Endodermal cell (in vitro differentiated cells): Measurements from ENCODE around the gene SCML1. TPM values are rescaled to one million over a fixed set of nuclear protein-coding genes. Genes with fewer than 3 reads are reported as not detected.

Experiments
- DNase-seq: peaks from one replicate; pipeline ENCODE4 v3.0.0-alpha.2; 2017
- H3K27ac ChIP-seq: 2 replicates; pipeline ENCODE4 v1.5.1; 2013; ENCODE audit warnings: mild to moderate bottlenecking, low read depth, low read length, moderate library complexity
- H3K27me3 ChIP-seq: 2 replicates; pipeline ENCODE4 v1.6.1; 2013; ENCODE audit warnings: mild to moderate bottlenecking, low read length, moderate library complexity; ENCODE audit not compliant: insufficient read depth, control insufficient read depth, poor library complexity, severe bottlenecking
- H3K36me3 ChIP-seq: 2 replicates; pipeline ENCODE4 v1.7.0; 2013; ENCODE audit warnings: mild to moderate bottlenecking, low read length, moderate library complexity; ENCODE audit not compliant: control insufficient read depth, insufficient read depth
- H3K4me1 ChIP-seq: one replicate; pipeline ENCODE4 v1.7.0; 2013; ENCODE audit warnings: low read length; ENCODE audit not compliant: control insufficient read depth, insufficient read depth
- H3K4me3 ChIP-seq: 2 replicates; pipeline ENCODE4 v1.5.1; 2013; ENCODE audit warnings: mild to moderate bottlenecking, low read length, moderate library complexity
- H3K9ac ChIP-seq: 2 replicates; pipeline ENCODE4 v1.6.1; 2013; ENCODE audit warnings: mild to moderate bottlenecking, low read length, moderate library complexity; ENCODE audit not compliant: poor library complexity, severe bottlenecking; ENCODE audit errors: extremely low read depth
- H3K9me3 ChIP-seq: 2 replicates; pipeline ENCODE4 v1.6.1; 2013; ENCODE audit warnings: mild to moderate bottlenecking, low read length, moderate library complexity; ENCODE audit not compliant: control insufficient read depth
- H3K27ac Mint-ChIP-seq: 2 replicates; pipeline ENCODE4 v1.8.0; 2020; ENCODE audit warnings: mixed read lengths
- H3K27me3 Mint-ChIP-seq: 2 replicates; pipeline ENCODE4 v1.8.0; 2021; ENCODE audit warnings: mild to moderate bottlenecking, mixed read lengths; ENCODE audit not compliant: insufficient read depth
- H3K36me3 Mint-ChIP-seq: 2 replicates; pipeline ENCODE4 v1.8.0; 2020; ENCODE audit warnings: low read depth, mixed read lengths
- H3K4me1 Mint-ChIP-seq: 2 replicates; pipeline ENCODE4 v1.8.0; 2020; ENCODE audit warnings: mixed read lengths
- H3K4me3 Mint-ChIP-seq: 2 replicates; pipeline ENCODE4 v1.8.0; 2020; ENCODE audit warnings: mild to moderate bottlenecking, moderate library complexity, mixed read lengths
- H3K9me3 Mint-ChIP-seq: 2 replicates; pipeline ENCODE4 v1.8.0; 2020; ENCODE audit warnings: mild to moderate bottlenecking, mixed read lengths
- whole genome bisulfite sequencing, 2 experiments: methylation state at CpG; one replicate each; pipeline versions ENCODE4 v1.1.5 to v1.1.7; 2013; ENCODE audit warnings: missing lambda C conversion rate in 2 of 2, mixed read lengths in 1 of 2; ENCODE audit not compliant: insufficient coverage in 1 of 2, insufficient read length in 1 of 2; 5-methylcytosine and 5-hydroxymethylcytosine counted together
- long read RNA-seq, 4 experiments: library from polyadenylated mRNA in 2 of 4; library from RNA in 1 of 4; library from capped mRNA in 1 of 4; stranded (forward) in 3 of 4; unstranded in 1 of 4; transcript quantifications; one replicate each; pipeline ENCODE4 v2.0.0, GENCODE V29; 2020 to 2021; ENCODE audit warnings: inconsistent platforms in 1 of 4
- polyA plus RNA-seq, 2 experiments: library from polyadenylated mRNA; stranded (reverse); fragments of 50-300 nt; gene quantifications; one replicate each; pipeline ENCODE4 v1.2.3, GENCODE V29; 2013
- total RNA-seq, 2 donors: library from RNA; stranded (reverse); fragmentation: NEBNext Ultra II Directional in 1 of 2; extraction: Animal tissue kit (Norgen Biotek cat#: 25700) in 1 of 2; gene quantifications; 2 replicates in 1 of 2; 3 replicates in 1 of 2; pipeline ENCODE4 v1.2.1, GENCODE V29; 2021
- TF ChIP-seq, protein P1 (sequence below): fragments of 200-600 bp; sonication (generic); conservative IDR thresholded peaks from 2 replicates; pipeline ENCODE4 v1.5.0; 2021; ENCODE audit warnings: antibody characterized with exemption, mild to moderate bottlenecking

Gene SCML1
- total RNA-seq, result 1 to 10 TPM in 1 of 2 donors, under 1 TPM in 1; 0.59 to 2.2 TPM
- 21.2 TPM for polyA plus RNA-seq (2013, experiment 1 of 2)
- 19.5 TPM for polyA plus RNA-seq (2013, experiment 2 of 2)
- long read RNA-seq, experiment 1, partial matches to known transcripts, result 0 of 4 reads
- long read RNA-seq, experiment 1, other reads (novel, unspliced or antisense), result 3 of 4 reads
- long read RNA-seq, experiment 2, partial matches to known transcripts, result 0 of 1 reads
- long read RNA-seq, experiment 2, other reads (novel, unspliced or antisense), result 0 of 1 reads
- long read RNA-seq, experiment 3, partial matches to known transcripts, result 0 of 5 reads
- long read RNA-seq, experiment 3, other reads (novel, unspliced or antisense), result 1 of 5 reads
- long read RNA-seq, experiment 4, partial matches to known transcripts, result 0 of 3 reads
- long read RNA-seq, experiment 4, other reads (novel, unspliced or antisense), result 2 of 3 reads

DNA sequence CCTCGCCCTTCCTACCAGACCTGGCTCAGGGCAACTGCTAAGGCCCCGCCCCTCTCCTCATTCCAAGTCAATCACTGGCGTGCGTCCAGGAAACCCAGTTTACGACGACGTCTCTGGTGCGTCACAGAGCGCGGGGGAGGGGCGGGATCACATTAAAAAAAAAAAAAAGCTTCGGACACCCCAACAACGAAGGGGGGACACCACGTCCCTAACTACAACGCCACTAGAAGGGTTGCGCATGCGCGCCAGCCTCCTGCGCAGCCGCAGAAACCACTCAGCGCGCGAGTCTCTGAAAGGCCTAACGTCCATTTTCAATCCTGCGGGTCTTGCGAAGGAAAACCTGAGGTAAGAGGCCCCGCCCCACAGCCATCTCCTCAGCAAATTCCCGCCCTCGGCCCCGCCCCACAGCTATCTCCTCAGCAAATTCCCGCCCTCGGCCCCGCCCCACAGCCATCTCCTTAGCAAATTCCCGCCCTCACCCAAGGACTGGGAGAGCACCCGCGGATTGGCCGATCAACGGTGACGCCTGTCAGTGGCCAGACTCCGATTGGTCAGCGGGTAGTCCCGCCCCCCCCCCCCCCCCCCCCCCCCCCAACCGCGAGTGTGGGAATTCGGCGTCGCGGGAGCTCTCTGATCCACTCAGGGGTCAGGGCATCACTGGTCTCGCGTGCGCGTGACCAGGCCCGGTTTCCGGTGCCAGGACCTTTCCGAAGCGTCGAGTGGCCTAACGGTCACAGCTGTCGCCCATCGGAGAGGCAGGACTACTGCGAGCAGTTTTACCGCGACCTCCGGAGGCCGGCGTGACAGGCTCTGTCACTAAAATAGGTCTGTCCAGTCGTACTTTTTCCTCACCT, at the start of gene SCML1:
TSS of gene SCML1 (plus strand) at position 638 of the 854 bp plus-strand sequence. CDS start 6,694 bp downstream, outside the sequence.
- Histone ChIP-seq H3K27me3 (peaks cover 27% of the 10 kb centered on the region), H3K9me3 (no peaks in the 10 kb centered on the region), H3K9ac (peak within 1 kb of the TSS; percentile 44), H3K36me3 (no peaks in the 10 kb centered on the region), H3K4me3 (peak within 1 kb of the TSS; percentile 80), H3K27ac (peak within 1 kb of the TSS; percentile 63), H3K4me1 (no peaks in the 10 kb centered on the region)
- Mint-ChIP-seq H3K27me3 (peaks cover 42% of the 10 kb centered on the region), H3K27ac (peak within 1 kb of the TSS; percentile 91), H3K4me3 (peak within 1 kb of the TSS; percentile 63), H3K4me1 (peaks cover 11% of the 10 kb centered on the region), H3K9me3 (no peaks in the 10 kb centered on the region), H3K36me3 (no peaks in the 10 kb centered on the region)
- TF ChIP-seq, protein P1, sequence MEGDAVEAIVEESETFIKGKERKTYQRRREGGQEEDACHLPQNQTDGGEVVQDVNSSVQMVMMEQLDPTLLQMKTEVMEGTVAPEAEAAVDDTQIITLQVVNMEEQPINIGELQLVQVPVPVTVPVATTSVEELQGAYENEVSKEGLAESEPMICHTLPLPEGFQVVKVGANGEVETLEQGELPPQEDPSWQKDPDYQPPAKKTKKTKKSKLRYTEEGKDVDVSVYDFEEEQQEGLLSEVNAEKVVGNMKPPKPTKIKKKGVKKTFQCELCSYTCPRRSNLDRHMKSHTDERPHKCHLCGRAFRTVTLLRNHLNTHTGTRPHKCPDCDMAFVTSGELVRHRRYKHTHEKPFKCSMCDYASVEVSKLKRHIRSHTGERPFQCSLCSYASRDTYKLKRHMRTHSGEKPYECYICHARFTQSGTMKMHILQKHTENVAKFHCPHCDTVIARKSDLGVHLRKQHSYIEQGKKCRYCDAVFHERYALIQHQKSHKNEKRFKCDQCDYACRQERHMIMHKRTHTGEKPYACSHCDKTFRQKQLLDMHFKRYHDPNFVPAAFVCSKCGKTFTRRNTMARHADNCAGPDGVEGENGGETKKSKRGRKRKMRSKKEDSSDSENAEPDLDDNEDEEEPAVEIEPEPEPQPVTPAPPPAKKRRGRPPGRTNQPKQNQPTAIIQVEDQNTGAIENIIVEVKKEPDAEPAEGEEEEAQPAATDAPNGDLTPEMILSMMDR, result no peak
- 1% methylated on average over 46 of the region's 67 CpGs; no CpG with 5 or more reads in 1 of the 2 experiments for WGBS, 2 experiments
- DNase-seq, result peak; percentile 96

DNA sequence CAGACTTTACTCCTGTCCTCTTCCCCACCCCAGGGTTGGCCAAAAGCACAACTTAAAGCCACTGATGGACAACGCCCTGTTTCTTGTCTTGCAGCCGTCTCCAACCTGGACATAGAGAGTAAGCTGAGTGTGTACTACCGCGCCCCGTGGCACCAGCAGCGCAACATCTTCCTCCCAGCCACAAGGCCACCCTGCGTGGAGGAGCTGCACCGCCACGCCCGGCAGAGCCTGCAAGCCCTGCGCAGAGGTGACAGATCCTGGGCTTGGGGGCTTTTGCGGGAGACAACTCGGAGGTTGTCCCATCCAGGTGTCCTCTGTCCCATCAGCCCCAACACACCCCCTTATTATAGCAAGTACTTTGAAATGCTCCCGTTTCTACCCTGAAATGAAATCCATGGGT, 49.6 kb upstream of the SCML1 start:
- H3K27me3 Mint-ChIP-seq, result no peaks in the 10 kb centered on the region

DNA sequence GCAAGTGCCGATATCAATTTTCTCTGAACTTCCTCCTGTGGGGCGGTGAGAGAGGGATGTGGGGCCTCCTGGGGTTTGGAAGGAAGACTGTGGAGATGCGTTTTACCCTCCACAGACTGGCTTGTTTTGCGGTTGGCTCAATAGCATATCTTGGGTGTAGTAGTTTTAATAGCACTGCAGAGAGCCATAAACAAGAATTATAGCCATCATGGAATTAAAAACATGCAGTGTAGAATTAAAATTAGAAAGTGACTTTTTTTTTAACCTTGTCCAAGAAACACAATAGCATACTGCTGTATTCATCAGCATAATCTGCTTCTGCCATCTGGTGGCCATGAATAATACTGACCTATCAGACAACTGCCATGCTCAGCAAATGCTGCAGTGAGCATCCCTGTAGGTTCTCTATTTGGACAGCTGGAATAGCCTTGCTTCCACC, 47.3 kb upstream of the SCML1 start:
- 44% methylated on average over 3 of the region's 4 CpGs; no CpG with 5 or more reads in 1 of the 2 experiments for WGBS, 2 experiments

More for the DNA sequence above, 49.6 kb upstream of the SCML1 start:
- Mint-ChIP-seq H3K4me3 (no peak overlapping the region), H3K9me3 (no peaks in the 10 kb centered on the region), H3K4me1 (peaks cover 2% of the 10 kb centered on the region), H3K36me3 (no peaks in the 10 kb centered on the region), H3K27ac (no peak overlapping the region)
- TF ChIP-seq, protein P1, result no peak
- Histone ChIP-seq H3K27ac (no peak overlapping the region), H3K4me3 (no peak overlapping the region), H3K9me3 (no peaks in the 10 kb centered on the region), H3K9ac (no peak overlapping the region), H3K27me3 (no peaks in the 10 kb centered on the region), H3K4me1 (no peaks in the 10 kb centered on the region), H3K36me3 (no peaks in the 10 kb centered on the region)
- no peak for DNase-seq
- 91% methylated on average over 13 of the region's 14 CpGs; no CpG with 5 or more reads in 1 of the 2 experiments for WGBS, 2 experiments

More for the DNA sequence above, 47.3 kb upstream of the SCML1 start:
- H3K9ac ChIP-seq, result no peak overlapping the region
- no peak overlapping the region for H3K4me3 ChIP-seq
- Mint-ChIP-seq H3K36me3 (no peaks in the 10 kb centered on the region), H3K27ac (no peak overlapping the region), H3K9me3 (no peaks in the 10 kb centered on the region), H3K27me3 (no peaks in the 10 kb centered on the region), H3K4me1 (peaks cover 2% of the 10 kb centered on the region), H3K4me3 (no peak overlapping the region)
- TF ChIP-seq, protein P1, result peak; percentile 89
- H3K27ac ChIP-seq, result no peak overlapping the region
- H3K27me3 ChIP-seq, result no peaks in the 10 kb centered on the region
- DNase-seq, result peak; percentile 69
- H3K9me3 ChIP-seq, result no peaks in the 10 kb centered on the region
- H3K36me3 ChIP-seq, result no peaks in the 10 kb centered on the region
- H3K4me1 ChIP-seq, result no peaks in the 10 kb centered on the region
